Epithelial cell of prostate (primary cell): ENCODE results near the gene CALML5.

Experiments
- DNase-seq: peaks from one replicate; pipeline ENCODE4 v3.0.0-alpha.2; 2011; ENCODE audit warnings: low read depth, low spot score
- H3K27ac ChIP-seq: fragments of 450-650 bp; 2 replicates; pipeline ENCODE4 v1.5.1; 2017; ENCODE audit warnings: mild to moderate bottlenecking

CALML5 gene

GRCh38 chr10:5449227-5449626, 50.1 kb downstream of the CALML5 start:
- H3K27ac ChIP-seq = peak overlapping the region; percentile 84
- no peak for DNase-seq
